Stomach (tissue), 4 donors: Measurements from ENCODE around the gene KIR2DL3.

Source experiments
- CTCF ChIP-seq, 7 experiments: fragments of 450-650 bp in 4 of 7; fragments of 200-600 bp in 3 of 7; sonication (generic) in 3 of 7; IDR thresholded peaks; one replicate each; pipeline ENCODE4 v1.5.1; 2016 to 2019; ENCODE audit warnings: antibody characterized with exemption in 7 of 7, control low read depth in 2 of 7, mild to moderate bottlenecking in 1 of 7
- EP300 ChIP-seq: sonication (generic); formaldehyde crosslinking; IDR thresholded peaks from one replicate; pipeline ENCODE4 v1.6.1; 2017; ENCODE audit warnings: antibody characterized with exemption
- POLR2A ChIP-seq, 4 donors: fragments of 450-650 bp; IDR thresholded peaks; one replicate each; pipeline ENCODE4 v1.6.1; 2016; ENCODE audit warnings: antibody characterized with exemption in 4 of 4, control low read depth in 2 of 4, mild to moderate bottlenecking in 1 of 4, moderate library complexity in 1 of 4
- POLR2AphosphoS5 ChIP-seq, 3 donors: sonication (generic); formaldehyde crosslinking; IDR thresholded peaks; one replicate each; pipeline ENCODE4 v1.6.1; 2016; ENCODE audit warnings: antibody characterized with exemption in 3 of 3

- TF ChIP-seq CTCF (IDR thresholded peaks at IDR 0.05) (no peak), POLR2A (IDR thresholded peaks at IDR 0.05) (no peak), EP300 (no peak), POLR2AphosphoS5 (IDR thresholded peaks at IDR 0.05) (no peak)
Observed at GRCh38 chr19:54731191-54731590, 7.1 kb upstream of the KIR2DL3 start.
